Small intestine (tissue), 7 donors: ENCODE data around the gene KIF3C. TPM values are rescaled to one million over a fixed set of nuclear protein-coding genes. Genes with fewer than 3 reads are reported as not detected.
"Not testable (repeated sequence)": the region's sequence is repeated elsewhere in the genome, so short reads cannot be mapped to it uniquely, and the experiment has no call there.

Experiments used
- DNase-seq, 2 donors: peaks; one replicate each; pipeline versions ENCODE4 v3.0.0 to v3.0.0-alpha.2; 2013
- FAIRE-seq: peaks from 2 replicates; lab custom pipeline; 2012; peaks lifted over from hg19 to GRCh38; lab: Jason Lieb, UNC
- H3K27ac ChIP-seq, 3 donors: one replicate each; pipeline ENCODE4 v1.5.1; 2013; ENCODE audit warnings: low read length in 2 of 3, mild to moderate bottlenecking in 2 of 3, control low read depth in 1 of 3, inconsistent platforms in 1 of 3, low read depth in 1 of 3, moderate library complexity in 1 of 3
- H3K27me3 ChIP-seq, 3 donors: one replicate each; pipeline ENCODE4 v1.6.1; 2013; ENCODE audit warnings: low read length in 3 of 3, inconsistent platforms in 1 of 3; ENCODE audit not compliant: control insufficient read depth in 3 of 3, insufficient read depth in 3 of 3
- H3K36me3 ChIP-seq, 3 donors: one replicate each; pipeline ENCODE4 v1.6.1; 2013; ENCODE audit warnings: low read length in 3 of 3, inconsistent platforms in 1 of 3, low read depth in 1 of 3, mild to moderate bottlenecking in 1 of 3, moderate library complexity in 1 of 3; ENCODE audit not compliant: control insufficient read depth in 3 of 3, insufficient read depth in 2 of 3
- H3K4me1 ChIP-seq, 3 donors: one replicate each; pipeline ENCODE4 v1.6.1; 2013; ENCODE audit warnings: low read length in 2 of 3, inconsistent platforms in 1 of 3, low read depth in 1 of 3, mild to moderate bottlenecking in 1 of 3, moderate library complexity in 1 of 3; ENCODE audit not compliant: control insufficient read depth in 3 of 3, insufficient read depth in 2 of 3
- H3K4me3 ChIP-seq, 3 donors: one replicate each; pipeline ENCODE4 v1.5.1; 2013; ENCODE audit warnings: low read length in 3 of 3, control low read depth in 1 of 3, inconsistent platforms in 1 of 3, low read depth in 1 of 3, mild to moderate bottlenecking in 1 of 3, moderate library complexity in 1 of 3
- H3K9me3 ChIP-seq, 2 donors: one replicate each; pipeline ENCODE4 v1.6.1; 2013; ENCODE audit warnings: low read depth in 1 of 2, low read length in 1 of 2; ENCODE audit not compliant: control insufficient read depth in 2 of 2, insufficient read depth in 1 of 2
- WGBS, 3 donors: extraction: QIAGEN DNeasy Blood & Tissue Kit; methylation state at CpG; one replicate each; pipeline ENCODE4 v1.1.7; 2013; 5-methylcytosine and 5-hydroxymethylcytosine counted together
- polyA plus RNA-seq, 4 donors: library from polyadenylated mRNA; stranded (reverse) in 3 of 4; unstranded in 1 of 4; fragments of 200-250 nt in 3 of 4; fragments of 120-200 nt in 1 of 4; gene quantifications; one replicate each; pipeline versions ENCODE4 v1.2.1 to v1.2.3, GENCODE V29; 2013
- donor health status: healthy with polysubstance abuse.
- donor health status: control.
- donor health status: control.
- donor health status: Bipolar disorder and iron deficiency.
- donor health status: healthy.

Gene KIF3C
- polyA plus RNA-seq, 4 donors, result 0.22 to 6.3 (median 1.8) TPM

GRCh38 chr2:25897506-25897905 is 84.8 kb downstream of the KIF3C start:
- no peaks in the 10 kb centered on the region for H3K4me1 ChIP-seq
- DNase-seq, result no peak
- no peaks in the 10 kb centered on the region for H3K36me3 ChIP-seq
- H3K27ac ChIP-seq, result no peak overlapping the region
- H3K9me3 ChIP-seq, result peaks cover 0 to 3% of the 10 kb centered on the region in 2 donors
- H3K4me3 ChIP-seq, result no peak overlapping the region
- WGBS, 3 donors, result 73 to 79% (median 78%) methylated on average over 4 of the region's 4 CpGs
- H3K27me3 ChIP-seq, result no peaks in the 10 kb centered on the region
- no peak for FAIRE-seq

- WGBS, 3 donors, result 74 to 80% (median 79%) methylated on average over 9 of the region's 9 CpGs
- H3K27me3 ChIP-seq, H3K27ac ChIP-seq, H3K36me3 ChIP-seq, H3K4me1 ChIP-seq, H3K4me3 ChIP-seq, H3K9me3 ChIP-seq, DNase-seq, FAIRE-seq: not testable (repeated sequence)
These were observed 86.0 kb downstream of the KIF3C start for GRCh38 chr2:25896308-25896707.

DNA sequence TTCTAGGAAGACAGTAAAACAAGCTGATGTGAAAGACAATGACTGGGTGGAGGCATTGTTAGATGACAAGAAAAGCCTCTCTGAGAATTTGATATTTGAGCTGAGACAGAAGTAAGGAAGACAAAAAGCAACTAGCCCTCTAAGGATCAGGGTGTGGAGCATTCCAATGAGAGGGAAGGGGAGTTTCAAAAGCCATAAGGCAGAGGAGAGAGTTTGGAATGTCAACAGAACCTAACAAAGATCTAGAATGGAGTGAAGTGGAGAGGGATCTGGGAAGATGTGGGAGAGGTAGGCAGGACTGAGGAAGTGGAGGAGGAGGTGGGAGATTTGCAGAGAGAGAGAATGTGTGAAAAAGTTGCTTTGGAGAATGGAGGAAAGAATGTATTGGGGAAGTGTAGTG is 86.7 kb downstream of the KIF3C start:
- no peaks in the 10 kb centered on the region for H3K9me3 ChIP-seq
- H3K36me3 ChIP-seq, result no peaks in the 10 kb centered on the region
- H3K4me3 ChIP-seq, result no peak overlapping the region
- no peaks in the 10 kb centered on the region for H3K27me3 ChIP-seq
- H3K4me1 ChIP-seq, result no peaks in the 10 kb centered on the region
- no peak overlapping the region for H3K27ac ChIP-seq
- no peak for DNase-seq
- no peak for FAIRE-seq

GRCh38 chr2:25895018-25895417 is 87.3 kb downstream of the KIF3C start:
- no peaks in the 10 kb centered on the region for H3K36me3 ChIP-seq
- DNase-seq, result no peak
- H3K4me1 ChIP-seq, result no peaks in the 10 kb centered on the region
- H3K27me3 ChIP-seq, result no peaks in the 10 kb centered on the region
- 81 to 88% (median 86%) methylated on average over 7 of the region's 7 CpGs for WGBS, 3 donors
- no peak overlapping the region for H3K4me3 ChIP-seq
- no peak for FAIRE-seq
- H3K27ac ChIP-seq, result no peak overlapping the region
- no peaks in the 10 kb centered on the region for H3K9me3 ChIP-seq

DNA sequence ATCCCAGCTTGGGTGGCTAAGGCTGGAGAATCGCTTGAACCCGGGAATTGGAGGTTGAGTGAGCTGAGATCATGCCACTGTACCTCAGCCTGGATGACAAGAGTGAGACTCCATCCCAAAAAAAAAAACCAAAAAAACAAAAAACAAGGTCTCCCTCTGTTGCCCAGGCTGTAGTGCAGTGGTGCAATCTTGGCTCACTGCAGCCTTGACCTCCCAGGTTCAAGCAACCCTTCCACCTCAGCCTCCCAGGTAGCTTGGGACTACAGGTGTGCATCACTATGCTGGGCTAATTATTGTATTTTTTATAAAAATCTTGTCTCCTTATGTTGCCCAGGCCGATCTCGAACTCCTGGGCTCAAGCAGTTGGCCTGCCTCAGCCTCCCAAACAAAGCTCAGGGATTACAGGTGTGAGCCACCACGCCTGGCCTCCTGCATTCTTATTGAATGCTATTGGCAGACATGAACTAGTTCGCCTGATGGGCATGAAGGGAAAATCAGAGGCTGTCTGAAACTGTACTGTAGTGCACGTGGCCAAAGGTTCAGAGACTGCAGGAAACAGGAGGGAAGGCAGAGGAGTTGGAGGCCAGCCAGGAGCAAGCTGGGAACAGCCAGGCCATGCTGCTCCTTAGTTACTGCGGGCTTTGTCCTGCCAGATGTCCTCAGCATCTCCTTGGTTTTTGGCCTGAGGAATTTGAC is 88.0 kb downstream of the KIF3C start:
- H3K4me3 ChIP-seq, result no peak overlapping the region
- H3K9me3 ChIP-seq, result no peaks in the 10 kb centered on the region
- DNase-seq (peak in 1 of 2 donors; percentile 66), FAIRE-seq (no peak)
- WGBS, 3 donors, result 59 to 66% (median 61%) methylated on average over 8 of the region's 8 CpGs
- no peaks in the 10 kb centered on the region for H3K4me1 ChIP-seq
- H3K36me3 ChIP-seq, result no peaks in the 10 kb centered on the region
- H3K27me3 ChIP-seq, result no peaks in the 10 kb centered on the region
- no peak overlapping the region for H3K27ac ChIP-seq

GRCh38 chr2:25891672-25892071 is 90.6 kb downstream of the KIF3C start:
- Histone ChIP-seq H3K4me1 (no peaks in the 10 kb centered on the region), H3K36me3 (no peaks in the 10 kb centered on the region), H3K27me3 (no peaks in the 10 kb centered on the region), H3K4me3 (no peak overlapping the region), H3K27ac (no peak overlapping the region), H3K9me3 (no peaks in the 10 kb centered on the region)
- no peak for FAIRE-seq
- 87 to 94% (median 91%) methylated on average over 5 of the region's 5 CpGs for WGBS, 3 donors
- DNase-seq, result no peak

- no peaks in the 10 kb centered on the region for H3K9me3 ChIP-seq
- H3K4me1 ChIP-seq, result no peaks in the 10 kb centered on the region
- DNase-seq (no peak), FAIRE-seq (no peak)
- peaks cover 0 to under 1% (median 0%) of the 10 kb centered on the region in 3 donors for H3K27me3 ChIP-seq
- 81 to 90% (median 89%) methylated on average over 5 of the region's 5 CpGs for WGBS, 3 donors
- H3K27ac ChIP-seq, result no peak overlapping the region
- no peak overlapping the region for H3K4me3 ChIP-seq
- no peaks in the 10 kb centered on the region for H3K36me3 ChIP-seq
These were observed 94.6 kb downstream of the KIF3C start for GRCh38 chr2:25887624-25888242.

DNA sequence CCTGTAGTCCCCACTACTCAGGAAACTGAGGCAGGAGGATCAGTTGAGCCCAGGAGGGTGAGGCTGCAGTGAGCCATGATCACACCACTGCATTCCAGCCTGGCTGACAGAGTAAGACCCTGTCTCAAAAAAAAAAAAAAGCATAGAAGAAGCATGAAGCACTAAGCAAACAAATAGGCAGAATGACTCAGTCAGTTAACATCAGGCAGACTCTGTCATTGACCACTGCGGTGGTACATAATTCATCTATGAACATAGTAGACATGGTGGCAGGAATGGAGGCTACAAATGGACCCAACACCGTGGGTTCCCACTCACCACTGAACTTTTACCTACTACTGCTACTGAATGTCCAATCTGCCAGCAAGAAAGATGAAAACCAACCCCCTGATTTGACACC is 96.4 kb downstream of the KIF3C start:
- no peaks in the 10 kb centered on the region for H3K9me3 ChIP-seq
- FAIRE-seq (no peak), DNase-seq (no peak)
- H3K36me3 ChIP-seq, result no peaks in the 10 kb centered on the region
- no peaks in the 10 kb centered on the region for H3K4me1 ChIP-seq
- H3K27me3 ChIP-seq, result peaks cover 0 to 6% (median 0%) of the 10 kb centered on the region in 3 donors
- no peak overlapping the region for H3K27ac ChIP-seq
- no peak overlapping the region for H3K4me3 ChIP-seq
- WGBS, 3 donors, result 78 to 91% (median 80%) methylated on average over 2 of the region's 2 CpGs
